Astrocyte (in vitro differentiated cells and primary cell): ENCODE data around the gene ARHGAP4. TPM values are rescaled to one million over a fixed set of nuclear protein-coding genes. Genes with fewer than 3 reads are reported as not detected.

Experiments
- DNase-seq: peaks from one replicate; pipeline ENCODE4 v3.0.0-alpha.2; 2010; ENCODE audit warnings: low read depth
- FAIRE-seq: peaks from 2 replicates; lab custom pipeline; 2011; peaks lifted over from hg19 to GRCh38; lab: Jason Lieb, UNC
- H2AFZ ChIP-seq: 2 replicates; pipeline ENCODE4 v1.6.0; 2012; ENCODE audit warnings: low read depth, low read length, inconsistent platforms
- H3K27ac ChIP-seq: 2 replicates; pipeline ENCODE4 v1.5.1; 2011; ENCODE audit warnings: low read depth, low read length, inconsistent platforms
- H3K27me3 ChIP-seq: 2 replicates; pipeline ENCODE4 v1.6.0; 2011; ENCODE audit warnings: low read length, inconsistent platforms; ENCODE audit not compliant: insufficient read depth
- H3K36me3 ChIP-seq: 2 replicates; pipeline ENCODE4 v1.5.1; 2011; ENCODE audit warnings: low read length, inconsistent platforms; ENCODE audit not compliant: insufficient read depth
- H3K4me1 ChIP-seq: 2 replicates; pipeline ENCODE4 v1.5.1; 2011; ENCODE audit warnings: low read length, inconsistent platforms; ENCODE audit not compliant: insufficient read depth
- H3K4me2 ChIP-seq: 2 replicates; pipeline ENCODE4 v1.6.0; 2012; ENCODE audit warnings: low read length, inconsistent platforms
- H3K4me3 ChIP-seq: 2 replicates; pipeline ENCODE4 v1.5.1; 2011; ENCODE audit warnings: low read depth, mild to moderate bottlenecking, low read length, inconsistent platforms; ENCODE audit not compliant: insufficient read depth
- H3K79me2 ChIP-seq: 2 replicates; pipeline ENCODE4 v1.6.0; 2012; ENCODE audit warnings: mild to moderate bottlenecking, low read length, inconsistent platforms; ENCODE audit not compliant: insufficient read depth
- H3K9ac ChIP-seq: 2 replicates; pipeline ENCODE4 v1.6.0; 2012; ENCODE audit warnings: mild to moderate bottlenecking, low read length, inconsistent platforms
- H3K9me3 ChIP-seq: 2 replicates; pipeline ENCODE4 v1.5.1; 2012; ENCODE audit warnings: low read depth, mild to moderate bottlenecking, low read length, inconsistent platforms; ENCODE audit not compliant: insufficient read depth
- H4K20me1 ChIP-seq: 2 replicates; pipeline ENCODE4 v1.6.0; 2012; ENCODE audit warnings: low read length, inconsistent platforms; ENCODE audit not compliant: insufficient read depth
- H3K27ac Mint-ChIP-seq: one replicate; pipeline ENCODE4 v1.8.0; 2021; ENCODE audit warnings: mild to moderate bottlenecking, mixed read lengths; ENCODE audit not compliant: unreplicated experiment
- H3K27me3 Mint-ChIP-seq: one replicate; pipeline ENCODE4 v1.8.0; 2021; ENCODE audit warnings: low read depth, mixed read lengths; ENCODE audit not compliant: unreplicated experiment
- H3K36me3 Mint-ChIP-seq: one replicate; pipeline ENCODE4 v1.8.0; 2021; ENCODE audit warnings: low read depth, mixed read lengths; ENCODE audit not compliant: unreplicated experiment
- H3K4me1 Mint-ChIP-seq: one replicate; pipeline ENCODE4 v1.8.0; 2021; ENCODE audit warnings: low read depth, mixed read lengths; ENCODE audit not compliant: unreplicated experiment
- H3K4me3 Mint-ChIP-seq: one replicate; pipeline ENCODE4 v1.8.0; 2021; ENCODE audit warnings: mild to moderate bottlenecking, moderate library complexity, mixed read lengths; ENCODE audit not compliant: unreplicated experiment
- H3K9me3 Mint-ChIP-seq: one replicate; pipeline ENCODE4 v1.8.0; 2021; ENCODE audit warnings: mild to moderate bottlenecking, mixed read lengths; ENCODE audit not compliant: unreplicated experiment
- CTCF ChIP-seq: IDR thresholded peaks from 2 replicates; pipeline ENCODE4 v1.5.1; 2011; ENCODE audit warnings: low read depth, mild to moderate bottlenecking, inconsistent platforms, low read length, moderate library complexity; ENCODE audit not compliant: insufficient read depth
- EZH2 ChIP-seq: IDR thresholded peaks from 2 replicates; pipeline ENCODE4 v1.6.1; 2012; ENCODE audit warnings: mild to moderate bottlenecking, low read length, inconsistent platforms; ENCODE audit not compliant: insufficient read depth
- total RNA-seq: library from RNA; stranded (reverse); gene quantifications from 2 replicates; pipeline ENCODE4 v1.2.1, GENCODE V29; 2021

The ARHGAP4 gene
- total RNA-seq, 1 donor from 2014 or later: 3.9 TPM

- no peak overlapping the region for H3K4me2 ChIP-seq
- H2AFZ ChIP-seq: no peak overlapping the region
- FAIRE-seq: no peak
- H3K27me3 ChIP-seq: no peaks in the 10 kb centered on the region
- peaks cover 5% of the 10 kb centered on the region for H3K36me3 Mint-ChIP-seq
- H3K4me1 Mint-ChIP-seq: no peaks in the 10 kb centered on the region
- H3K79me2 ChIP-seq: no peaks in the 10 kb centered on the region
- H3K4me1 ChIP-seq: no peaks in the 10 kb centered on the region
- H3K9me3 ChIP-seq: no peaks in the 10 kb centered on the region
- DNase-seq: no peak
- no peaks in the 10 kb centered on the region for H4K20me1 ChIP-seq
- no peak overlapping the region for H3K4me3 ChIP-seq
- no peak overlapping the region for H3K9ac ChIP-seq
- no peaks in the 10 kb centered on the region for H3K9me3 Mint-ChIP-seq
- no peak overlapping the region for H3K27ac ChIP-seq
- no peaks in the 10 kb centered on the region for H3K27me3 Mint-ChIP-seq
- H3K36me3 ChIP-seq: no peaks in the 10 kb centered on the region
- TF ChIP-seq CTCF (no peak), EZH2 (no peak)
- no peak overlapping the region for H3K27ac Mint-ChIP-seq
- H3K4me3 Mint-ChIP-seq: no peak overlapping the region
Measured at GRCh38 chrX:153861151-153861550, 64.9 kb downstream of the ARHGAP4 start.

Other genes starting within 250 kb of the ARHGAP4 start
- gene SLC6A8, start 238.3 kb downstream of the ARHGAP4 start, total RNA-seq: 52.6 and 57.9 TPM in 2 replicates
- 219 and 222 TPM in 2 replicates for gene BCAP31, start 201.9 kb downstream of the ARHGAP4 start, total RNA-seq
- gene ABCD1, start 201.4 kb downstream of the ARHGAP4 start, total RNA-seq: 27.2 and 30.5 TPM in 2 replicates
- 5.3 and 5.4 TPM in 2 replicates for gene PLXNB3, start 162.0 kb downstream of the ARHGAP4 start, total RNA-seq
- not detected in 2 replicates for gene SRPK3, start 145.2 kb downstream of the ARHGAP4 start, total RNA-seq
- gene IDH3G, start 131.9 kb downstream of the ARHGAP4 start, total RNA-seq: 40.0 and 41.9 TPM in 2 replicates
- 252 and 299 TPM in 2 replicates for gene SSR4, start 131.6 kb downstream of the ARHGAP4 start, total RNA-seq
- 9.9 and 13.1 TPM in 2 replicates for gene PDZD4, start 95.7 kb downstream of the ARHGAP4 start, total RNA-seq
- 347 and 353 TPM in 2 replicates for gene L1CAM, start 40.1 kb downstream of the ARHGAP4 start, total RNA-seq
- gene AVPR2, start 21.6 kb downstream of the ARHGAP4 start, total RNA-seq: not detected in 2 replicates
- 134 and 144 TPM in 2 replicates for gene NAA10, start 8.8 kb upstream of the ARHGAP4 start, total RNA-seq
- gene RENBP, start 18.4 kb upstream of the ARHGAP4 start, total RNA-seq: 1.7 and 2.2 TPM in 2 replicates
- 58.1 and 61.2 TPM in 2 replicates for gene HCFC1, start 45.6 kb upstream of the ARHGAP4 start, total RNA-seq
- 8.6 and 10.6 TPM in 2 replicates for gene TMEM187, start 46.5 kb upstream of the ARHGAP4 start, total RNA-seq
- 67.6 and 69.6 TPM in 2 replicates for gene IRAK1, start 93.6 kb upstream of the ARHGAP4 start, total RNA-seq
- gene MECP2, start 171.5 kb upstream of the ARHGAP4 start, total RNA-seq: 29.2 and 36.2 TPM in 2 replicates
- not detected in 2 replicates for gene OPN1LW, start 218.0 kb upstream of the ARHGAP4 start, total RNA-seq